ENCODE data around the gene GTSE1. TPM values are rescaled to one million over a fixed set of nuclear protein-coding genes. Genes with fewer than 3 reads are reported as not detected.

GTSE1 gene
- total RNA-seq, 1 experiment from 2014 or later: 42.6 TPM

GRCh38 chr22:46357711-46358520, 61.2 kb downstream of the GTSE1 start:
- no peak for TF ChIP-seq CTCF (conservative IDR thresholded peaks at IDR 0.05)
- Histone ChIP-seq H3K56ac (ENCODE audit: insufficient read length, low read depth, low read length) (no peak overlapping the region), H2AK5ac (ENCODE audit: insufficient read length, low read length) (no peak overlapping the region), H4K5ac (ENCODE audit: insufficient read length, low read depth, low read length) (no peak overlapping the region), H3K4ac (ENCODE audit: low read depth, low read length) (no peak overlapping the region), H2BK12ac (ENCODE audit: insufficient read length, low read depth, low read length) (no peak overlapping the region), H4K91ac (ENCODE audit: insufficient read length, low read depth, low read length) (no peak overlapping the region), H2BK15ac (ENCODE audit: low read depth, low read length) (no peak overlapping the region), H3K14ac (ENCODE audit: insufficient read depth, low read length) (no peak overlapping the region), H3K9me3 (ENCODE audit: control insufficient read depth, low read depth, low read length) (no peaks in the 10 kb centered on the region), H2BK20ac (ENCODE audit: low read depth, low read length, poor library complexity, severe bottlenecking) (no peak overlapping the region), H2AFZ (ENCODE audit: low read length) (no peak overlapping the region), H3K4me1 (ENCODE audit: insufficient read depth, low read length) (no peaks in the 10 kb centered on the region; the same call in 1 of the 2 replicates), H2BK5ac (ENCODE audit: insufficient read length, low read length) (no peak overlapping the region), H3K4me2 (ENCODE audit: insufficient read depth, insufficient read length, low read length) (no peak overlapping the region), H3K18ac (ENCODE audit: insufficient read length, low read depth, low read length) (no peak overlapping the region), H4K20me1 (ENCODE audit: control insufficient read depth, insufficient read depth, insufficient read length) (no peaks in the 10 kb centered on the region), H3K79me2 (ENCODE audit: insufficient read depth, low read length) (no peaks in the 10 kb centered on the region), H3K27me3 (ENCODE audit: insufficient read depth, low read length) (no peaks in the 10 kb centered on the region), H3K9ac (ENCODE audit: extremely low read depth, insufficient read length, low read length) (no peak overlapping the region), H3T11ph (ENCODE audit: low read length) (no peak overlapping the region), H3K27ac (ENCODE audit: insufficient read length, low read depth, low read length) (no peak overlapping the region), H2BK120ac (ENCODE audit: low read depth, low read length, poor library complexity, severe bottlenecking) (no peak overlapping the region), H3K23me2 (ENCODE audit: insufficient read length, low read depth, low read length, poor library complexity, severe bottlenecking) (no peaks in the 10 kb centered on the region), H3K79me1 (ENCODE audit: insufficient read depth, low read depth, low read length, poor library complexity, severe bottlenecking) (no peaks in the 10 kb centered on the region), H4K8ac (replicated peaks; ENCODE audit: insufficient read length, low read depth, low read length) (no peak overlapping the region), H3K23ac (ENCODE audit: insufficient read length, low read depth, low read length) (no peak overlapping the region)
- Mint-ChIP-seq H3K27ac (no peak overlapping the region), H3K4me3 (no peak overlapping the region), H3K36me3 (ENCODE audit: insufficient read depth in 1 of 3, low read depth in 3 of 3) (peaks cover 18 to 69% (median 53%) of the 10 kb centered on the region in 3 experiments; a peak in 6 of 7 replicates), H3K27me3 (ENCODE audit: low read depth) (no peaks in the 10 kb centered on the region; the same call in 1 of the 2 replicates), H3K9me3 (peaks cover 2 to 8% of the 10 kb centered on the region in 2 experiments; a peak in 2 of 5 replicates), H3K4me1 (no peaks in the 10 kb centered on the region; a peak in 1 of 4 replicates)
- WGBS (ENCODE audit: extremely low coverage, insufficient read length, low lambda C conversion rate): no CpG with 5 or more reads among the region's 19 CpGs
- no peak for DNase-seq

Measured in H9 (cell line).